HG02571 (cell line): Measurements from ENCODE around the gene CHTF18.
"Not testable (repeated sequence)": the region's sequence is repeated elsewhere in the genome, so short reads cannot be mapped to it uniquely, and the experiment has no call there.

Experiments
- ATAC-seq: cut with Tn5 transposase; IDR thresholded peaks from one replicate; pipeline ENCODE4 v1.9.1; 2021; ENCODE audit warnings: mild to moderate bottlenecking, moderate library complexity; ENCODE audit not compliant: unreplicated experiment

Gene CHTF18

DNA sequence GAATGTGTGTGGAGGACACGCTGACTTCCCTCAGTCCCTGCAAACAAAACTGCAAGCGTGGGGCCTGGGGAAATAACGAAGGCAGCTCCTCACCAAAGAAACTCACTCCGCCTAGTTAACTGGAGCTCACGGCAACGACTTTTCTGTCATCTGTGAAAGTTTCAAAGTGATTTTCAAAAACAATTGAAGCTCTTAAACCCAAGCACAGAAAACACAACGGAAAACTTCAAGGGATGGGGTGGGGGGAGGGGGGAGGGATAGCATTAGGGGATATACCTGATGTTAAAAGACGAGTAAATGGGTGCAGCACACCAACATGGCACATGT is 15.3 kb downstream of the CHTF18 start:
- ATAC-seq, result no peak

DNA sequence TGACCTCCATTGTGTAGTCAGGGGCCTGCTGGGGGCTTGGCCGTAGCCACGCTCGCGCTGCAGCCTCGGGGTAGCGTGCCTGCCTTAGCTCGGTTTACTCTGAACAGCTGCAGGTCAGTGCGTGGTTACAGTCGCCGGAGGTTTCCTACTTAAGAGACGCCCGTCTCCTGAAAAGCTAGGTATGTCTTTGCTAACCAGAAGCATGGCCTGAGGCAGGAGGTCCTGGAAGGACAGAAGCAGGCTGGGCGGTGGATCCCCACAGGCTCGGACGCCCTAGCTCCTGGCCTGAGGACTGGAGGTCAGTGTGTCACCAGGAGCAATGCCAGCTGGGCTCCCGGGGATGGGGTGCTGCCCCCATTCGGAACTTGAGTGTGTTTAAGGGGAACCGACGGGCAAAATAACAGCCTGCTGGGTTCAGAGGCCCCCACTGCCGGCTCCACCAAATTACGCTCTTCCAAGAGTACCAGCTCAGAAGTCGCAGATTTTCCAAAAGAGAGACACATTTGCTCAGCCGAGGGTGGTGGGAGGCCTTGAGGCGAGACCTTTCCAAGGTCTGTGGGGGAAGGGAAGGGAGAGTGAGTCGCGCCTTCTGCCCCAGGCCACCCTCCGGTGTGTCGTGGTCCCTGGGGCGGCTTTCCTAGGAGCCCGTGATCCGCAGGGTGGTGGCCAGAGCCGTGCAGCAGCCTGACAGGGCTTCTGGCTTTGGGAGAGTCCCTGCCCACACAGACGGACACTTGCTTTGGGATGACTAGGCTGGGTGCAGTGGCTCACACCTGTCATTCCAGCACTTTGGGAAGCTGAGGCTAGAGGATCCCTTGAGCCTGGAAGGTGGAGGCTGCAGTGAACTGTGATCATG is 16.0 kb downstream of the CHTF18 start:
- no peak for ATAC-seq

DNA sequence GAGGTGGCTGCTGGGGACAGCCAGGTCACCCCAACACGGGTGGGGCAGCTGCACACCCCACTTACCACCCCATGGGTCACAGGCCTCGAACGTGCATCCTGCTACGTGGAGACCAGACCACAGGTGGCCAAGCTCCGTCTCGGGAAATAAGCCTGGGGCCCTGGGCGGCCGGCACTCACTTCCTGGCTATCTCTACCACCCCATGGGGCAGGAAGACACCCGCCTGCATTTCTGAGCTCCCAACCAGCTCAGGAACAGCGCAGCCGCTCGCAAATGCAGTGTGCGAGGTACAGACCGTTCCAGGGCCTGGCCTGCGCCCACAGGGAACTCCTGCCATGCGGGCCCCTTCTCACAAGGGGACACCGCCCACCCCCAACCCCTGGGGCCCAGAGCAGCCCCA is 17.1 kb downstream of the CHTF18 start:
- ATAC-seq, result no peak

DNA sequence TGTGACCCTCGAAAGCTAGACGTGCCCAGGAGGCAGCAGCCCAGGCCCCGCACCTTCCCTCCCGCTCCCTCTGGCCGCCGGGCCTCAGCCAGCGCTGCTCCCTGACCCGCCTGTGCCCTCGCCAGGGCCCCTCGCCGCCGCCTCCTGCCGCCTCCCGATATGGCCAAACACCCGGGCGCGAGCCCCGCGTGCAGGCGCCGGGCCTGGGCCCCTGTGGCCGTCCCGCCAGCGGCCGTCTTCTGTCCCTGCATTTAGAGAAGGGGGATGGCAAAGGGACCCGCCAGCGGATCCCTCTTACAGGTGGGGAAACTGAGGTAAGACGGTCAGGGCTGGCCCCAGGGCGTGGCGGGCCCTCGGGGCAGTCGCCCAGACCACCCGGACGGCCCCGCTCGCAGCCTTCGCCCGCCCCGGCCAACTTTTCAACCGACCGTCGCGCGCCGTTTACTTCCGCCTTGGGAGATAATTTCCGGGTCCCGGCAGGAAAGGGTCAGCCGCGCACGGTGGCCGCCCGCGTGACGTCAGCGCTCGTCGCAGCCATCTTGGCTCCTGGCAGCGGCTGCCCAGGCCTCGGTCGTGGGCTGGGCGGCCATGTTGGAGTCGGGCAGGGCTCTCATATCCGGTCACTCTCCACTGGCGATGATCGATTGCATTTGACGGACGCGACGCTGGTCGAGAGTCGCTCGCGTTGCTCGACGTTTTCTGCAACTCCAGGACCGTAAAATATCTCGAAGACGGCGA is 19.1 kb downstream of the CHTF18 start:
- peak; percentile 85 for ATAC-seq

DNA sequence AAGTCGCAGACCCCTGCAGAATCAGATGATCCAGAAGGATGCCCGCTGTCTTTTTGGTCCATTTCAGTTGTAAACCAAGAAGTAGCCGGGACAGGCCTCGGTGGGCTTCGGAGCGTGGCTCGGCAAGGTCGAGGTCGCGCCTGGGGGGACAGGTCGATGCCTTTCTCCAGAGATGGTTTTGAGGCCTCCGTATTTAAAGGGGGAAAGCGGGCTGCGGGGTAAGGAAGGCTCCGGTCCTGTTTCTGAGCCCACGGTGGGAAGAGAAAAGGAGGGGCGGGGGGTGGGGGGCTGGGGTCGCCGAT is 19.6 kb downstream of the CHTF18 start:
- no peak for ATAC-seq

DNA sequence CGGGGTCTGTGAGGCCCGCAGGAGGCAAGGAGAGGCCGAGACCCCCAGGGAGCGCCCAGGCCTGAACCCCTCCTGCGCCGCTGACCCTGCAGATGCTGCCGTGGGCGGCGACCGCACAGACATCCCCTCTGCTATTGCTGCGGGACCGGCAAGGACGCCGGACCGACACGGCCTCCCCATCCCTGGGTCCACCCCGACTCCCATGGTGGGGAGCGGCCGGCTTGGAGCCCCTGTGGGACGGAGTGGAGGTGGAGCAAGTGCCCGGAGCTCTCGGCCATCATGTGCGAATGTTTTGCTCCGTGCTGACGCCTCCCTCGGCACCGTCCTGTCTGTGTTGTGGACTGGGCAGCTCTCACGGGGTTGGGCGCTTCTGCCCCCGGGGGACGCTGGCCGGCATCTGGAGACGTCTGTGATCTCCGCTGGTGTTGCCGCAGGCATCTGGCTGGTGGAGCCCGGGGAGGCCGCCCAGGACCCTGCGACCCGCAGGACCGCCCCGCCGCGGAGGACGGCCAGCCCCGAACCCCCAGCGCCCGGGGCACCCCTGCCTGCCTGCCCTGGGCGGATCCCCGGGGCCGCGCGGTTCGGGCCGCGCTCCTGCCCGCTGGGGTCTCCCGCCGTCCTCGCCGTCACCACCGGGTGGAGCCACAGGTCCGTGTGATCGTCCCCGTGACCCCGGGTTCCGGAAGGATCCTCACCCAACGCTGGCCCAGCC is 24.9 kb downstream of the CHTF18 start:
- ATAC-seq, result no peak

DNA sequence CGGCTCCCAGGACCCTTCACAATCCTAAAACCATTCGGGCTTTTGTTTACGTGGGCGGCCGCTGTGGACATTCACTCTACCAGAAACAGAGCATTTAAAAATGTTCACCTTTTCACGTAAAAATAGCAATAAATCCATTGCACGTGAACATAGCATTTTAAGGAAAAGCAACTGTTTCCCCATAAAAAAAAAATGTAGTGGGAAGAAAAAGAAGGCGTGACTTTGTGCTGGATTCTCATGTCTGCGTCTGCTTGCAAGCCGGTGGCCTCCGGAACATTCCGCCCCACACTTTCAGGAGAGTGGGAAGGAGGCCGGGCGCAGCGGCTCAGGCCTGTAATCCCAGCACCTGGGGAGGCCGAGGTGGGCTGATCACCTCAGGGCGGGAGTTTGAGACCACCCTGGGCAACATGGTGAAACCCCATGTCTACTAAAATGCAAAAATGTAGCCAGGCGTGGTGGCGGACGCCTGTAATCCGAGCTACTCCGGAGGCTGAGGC is 25.5 kb downstream of the CHTF18 start:
- no peak for ATAC-seq

DNA sequence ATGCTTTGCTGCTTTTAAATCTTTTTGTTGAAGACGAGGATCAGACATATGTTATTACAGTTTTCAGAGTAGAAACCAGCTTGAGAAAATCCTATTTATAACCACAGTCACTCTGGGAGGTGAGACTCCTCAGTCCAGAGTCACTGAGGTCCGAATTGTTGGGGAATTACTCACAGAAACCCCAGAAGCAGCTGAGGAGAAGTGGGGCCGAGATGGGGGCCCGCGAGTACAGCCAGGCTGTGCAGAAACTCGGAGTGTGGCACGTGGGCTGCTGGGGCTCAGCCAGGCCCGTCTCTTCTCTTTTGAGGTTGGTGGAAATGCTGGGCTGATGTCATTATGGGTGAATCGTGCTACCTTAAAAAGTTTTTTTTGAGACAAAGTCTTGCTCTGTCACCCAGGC is 26.6 kb downstream of the CHTF18 start:
- no peak for ATAC-seq

DNA sequence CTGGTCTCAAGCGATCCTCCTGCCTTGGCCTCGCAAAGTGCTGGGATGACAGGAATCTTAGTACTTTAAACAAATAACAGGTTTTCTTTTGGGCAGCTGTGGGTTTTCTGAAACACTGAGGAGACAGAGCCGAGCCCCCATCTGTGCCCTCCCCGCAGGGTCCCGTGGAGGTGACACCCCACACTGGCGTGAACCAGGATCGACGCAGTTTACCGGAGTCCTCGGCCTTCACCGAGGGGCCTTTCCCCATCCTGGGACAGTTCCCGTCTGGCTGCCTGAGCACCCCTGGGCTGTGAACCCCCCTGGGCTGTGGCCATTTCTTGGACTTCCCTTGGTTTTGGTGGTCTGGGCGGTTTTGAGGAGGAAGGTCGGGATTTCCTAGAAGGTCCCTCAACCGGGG is 27.4 kb downstream of the CHTF18 start:
- no peak for ATAC-seq

DNA sequence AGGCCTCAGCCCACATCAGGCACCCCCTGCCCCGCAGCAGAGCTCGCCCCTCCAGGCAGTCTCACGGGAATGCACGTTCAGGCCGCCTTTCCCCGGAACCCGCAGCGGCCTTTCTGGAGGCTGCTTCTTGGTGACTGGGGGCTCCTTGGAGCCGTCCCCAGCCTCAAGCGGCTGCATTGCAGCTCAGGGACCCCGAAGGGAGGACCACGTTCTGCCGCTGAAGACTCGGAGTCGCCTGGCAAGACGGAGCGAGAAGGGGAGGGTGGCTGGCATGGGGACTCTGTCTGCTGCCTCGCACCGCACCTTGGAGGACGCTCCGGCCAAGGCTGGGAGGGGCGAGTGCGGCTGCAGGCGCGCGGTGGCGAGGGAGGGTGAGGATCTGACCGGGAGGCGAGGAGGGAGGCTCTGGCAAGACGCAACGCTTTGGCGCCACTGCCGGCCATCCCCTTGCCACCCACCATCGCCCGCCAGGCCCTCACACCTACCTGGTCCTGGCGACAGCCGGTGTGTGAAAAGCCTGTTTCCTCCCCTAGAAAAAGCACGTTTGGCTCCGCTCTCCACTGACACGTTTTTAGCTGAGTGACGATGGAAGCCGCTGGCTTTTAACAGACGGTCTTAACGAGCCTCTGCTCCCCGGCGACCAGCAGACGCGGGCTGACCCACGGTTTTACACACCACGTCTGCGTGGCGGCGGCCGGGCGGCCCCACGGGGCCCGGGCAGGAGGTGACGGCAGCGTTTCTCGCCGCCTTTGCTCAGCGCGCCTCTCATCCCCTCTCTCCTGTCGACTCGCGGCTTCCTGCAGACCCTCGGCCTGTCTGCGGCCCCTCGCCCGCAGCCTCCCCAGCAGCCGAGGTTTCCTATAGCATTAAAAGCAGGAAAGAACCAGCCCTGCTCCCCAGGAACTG is 28.8 kb downstream of the CHTF18 start:
- ATAC-seq, result no peak

DNA sequence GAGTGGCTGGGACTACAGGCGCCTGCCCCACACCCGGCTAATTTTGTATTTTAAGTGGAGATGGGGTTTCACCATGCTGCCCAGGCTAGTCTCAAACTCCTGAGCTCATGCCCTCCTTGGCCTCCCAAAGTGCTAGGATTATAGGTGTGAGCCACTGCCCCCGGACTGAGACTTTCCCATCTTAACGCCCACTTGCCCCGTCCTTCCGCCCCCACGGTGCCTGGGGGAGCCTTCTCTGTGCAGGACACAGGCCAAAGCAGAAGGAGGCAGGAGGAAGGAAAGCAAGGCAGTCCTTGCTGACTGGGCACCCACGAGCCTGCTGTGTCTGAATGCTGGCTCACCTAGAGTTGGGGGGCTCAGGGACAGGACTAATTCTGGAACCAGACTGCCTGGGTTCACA is 29.7 kb downstream of the CHTF18 start:
- no peak for ATAC-seq

DNA sequence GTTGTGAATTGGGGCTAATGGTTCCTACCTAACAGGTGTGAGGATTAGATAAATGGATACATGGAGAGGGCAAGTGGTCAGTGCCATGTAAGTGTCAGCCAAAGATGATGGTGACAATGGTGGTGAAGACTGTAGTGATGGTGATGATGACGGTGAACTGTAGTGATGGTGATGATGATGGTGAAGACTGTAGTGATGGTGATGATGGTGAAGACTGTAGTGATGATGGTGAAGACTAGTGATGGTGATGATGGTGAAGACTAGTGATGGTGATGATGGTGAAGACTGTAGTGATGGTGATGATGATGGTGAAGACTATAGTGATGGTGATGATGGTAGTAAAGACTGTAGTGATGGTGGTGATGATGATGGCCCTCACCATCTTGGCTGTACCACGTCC is 30.2 kb downstream of the CHTF18 start:
- no peak for ATAC-seq

DNA sequence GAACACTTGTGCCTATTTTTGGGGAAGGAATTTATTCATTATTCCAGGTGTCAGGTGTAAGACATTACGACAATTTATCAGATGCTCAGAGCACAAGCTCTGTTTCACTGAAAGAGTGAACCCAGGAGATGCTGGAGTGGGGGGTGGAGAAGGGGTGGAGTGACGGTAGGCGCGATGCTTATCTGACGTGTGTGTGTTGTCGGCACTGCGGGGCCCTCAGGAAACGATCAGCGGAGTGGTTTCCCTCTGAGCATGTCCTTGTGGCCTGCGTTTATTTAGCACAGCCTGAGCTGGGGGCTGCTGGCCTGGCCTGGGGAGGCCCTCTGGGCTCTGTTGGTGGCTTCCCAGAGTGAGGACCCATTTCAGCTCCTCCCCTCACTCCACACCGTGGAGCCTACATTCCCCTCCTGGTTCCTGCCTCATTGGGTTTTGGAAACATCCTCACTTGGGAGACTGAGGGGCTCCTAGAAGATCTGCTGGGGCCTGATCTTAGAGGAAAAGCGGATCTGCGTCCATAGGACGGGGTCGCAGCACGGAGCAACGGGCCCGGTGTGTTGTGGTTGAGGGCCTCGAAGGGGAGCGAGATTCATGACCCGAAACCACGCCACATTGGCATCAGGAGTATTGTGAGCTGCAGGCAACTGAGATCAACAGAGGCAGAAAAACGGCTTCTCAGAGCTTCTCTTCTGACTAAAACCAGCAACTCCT is 31.1 kb downstream of the CHTF18 start:
- no peak for ATAC-seq

DNA sequence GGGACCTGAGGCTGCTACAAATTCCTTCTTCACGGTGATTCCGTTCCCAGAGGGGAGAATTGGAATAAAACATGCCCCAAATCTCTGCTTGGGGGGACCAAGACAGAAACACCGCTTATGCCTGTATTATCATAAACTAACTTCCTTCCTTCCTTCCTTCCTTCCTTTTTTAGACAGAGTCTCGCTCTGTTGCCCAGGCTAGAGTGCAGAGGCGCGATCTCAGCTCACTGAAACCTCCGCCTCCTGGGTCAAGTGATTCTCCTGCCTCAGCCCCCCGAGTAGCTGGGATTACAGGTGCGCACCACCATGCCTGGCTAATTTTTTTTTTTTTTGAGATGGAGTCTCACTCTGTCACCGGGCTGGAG is 31.6 kb downstream of the CHTF18 start:
- not testable (repeated sequence) for ATAC-seq

DNA sequence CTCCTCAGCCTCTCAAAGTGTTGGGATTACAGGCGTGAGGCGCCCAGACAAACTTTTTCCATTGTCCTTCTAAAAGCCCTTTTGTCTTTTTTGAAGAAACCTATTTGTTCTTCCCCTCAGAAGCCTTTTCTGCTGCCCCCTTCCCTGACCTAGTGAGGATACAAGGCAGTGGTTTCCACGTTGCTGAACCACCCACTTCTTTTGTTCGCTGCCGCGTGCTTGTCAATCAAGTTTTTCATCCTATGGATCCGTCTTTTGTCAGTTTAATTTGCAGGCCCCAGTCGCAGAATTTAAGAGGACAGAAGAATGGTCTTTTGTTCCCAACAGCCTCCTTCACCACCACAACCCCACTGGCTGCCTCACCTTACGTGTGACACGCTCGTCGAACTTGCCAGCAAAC is 32.3 kb downstream of the CHTF18 start:
- no peak for ATAC-seq

DNA sequence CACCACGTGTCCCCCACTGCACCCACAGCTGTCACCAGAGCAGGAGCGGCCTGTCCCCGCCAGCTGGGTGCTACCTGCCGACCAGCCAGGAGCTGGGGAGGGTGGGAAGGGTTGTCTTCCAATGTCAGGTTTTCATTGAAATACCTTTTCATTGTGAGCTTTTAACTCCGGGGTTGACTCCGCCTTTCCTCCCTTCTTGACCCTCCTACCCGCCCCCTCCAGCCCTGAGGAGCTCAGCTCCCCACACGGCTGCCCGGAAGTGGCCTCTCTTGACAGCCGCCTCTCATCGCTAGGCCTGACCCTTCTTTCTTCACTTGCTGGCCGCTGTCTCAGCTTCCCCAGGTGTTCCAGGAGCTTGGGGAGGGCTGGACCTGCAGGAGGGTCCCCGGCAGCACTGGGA is 33.3 kb downstream of the CHTF18 start:
- ATAC-seq, result no peak

DNA sequence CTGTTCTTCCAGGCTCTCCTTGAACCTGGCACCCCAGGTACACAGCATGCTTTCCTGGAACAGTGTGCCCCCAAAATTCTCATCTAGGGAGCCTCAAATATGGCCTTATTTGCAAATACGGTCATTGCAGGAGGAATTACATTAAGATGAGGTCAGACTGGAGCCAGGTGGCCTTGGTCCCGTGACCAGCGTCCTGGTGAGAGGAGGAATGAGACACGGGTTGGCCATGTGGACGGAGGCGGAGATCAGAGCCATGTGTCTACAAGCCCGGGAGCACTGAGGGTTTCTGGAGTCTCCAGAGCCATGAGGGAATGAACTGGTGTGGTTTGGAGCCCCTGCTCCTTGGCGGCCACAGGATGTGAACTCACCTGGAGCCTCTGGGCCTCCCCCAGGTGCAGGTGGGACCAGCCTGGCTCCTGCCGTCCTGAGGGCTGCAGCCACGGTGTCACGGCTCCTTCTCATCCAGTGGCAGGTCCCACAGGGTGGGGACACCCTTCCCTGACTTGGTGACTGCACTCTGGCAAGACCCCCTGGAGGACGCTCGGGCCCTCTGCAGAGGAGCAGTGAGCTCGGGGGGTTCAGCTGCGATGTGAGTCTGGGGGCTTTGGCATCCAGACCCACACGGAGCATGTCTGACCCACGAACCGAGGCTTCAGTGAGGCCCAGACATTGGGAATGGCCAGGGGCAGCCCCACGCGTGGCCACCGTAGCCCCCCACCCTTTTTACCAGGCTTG is 33.9 kb downstream of the CHTF18 start:
- ATAC-seq, result no peak

DNA sequence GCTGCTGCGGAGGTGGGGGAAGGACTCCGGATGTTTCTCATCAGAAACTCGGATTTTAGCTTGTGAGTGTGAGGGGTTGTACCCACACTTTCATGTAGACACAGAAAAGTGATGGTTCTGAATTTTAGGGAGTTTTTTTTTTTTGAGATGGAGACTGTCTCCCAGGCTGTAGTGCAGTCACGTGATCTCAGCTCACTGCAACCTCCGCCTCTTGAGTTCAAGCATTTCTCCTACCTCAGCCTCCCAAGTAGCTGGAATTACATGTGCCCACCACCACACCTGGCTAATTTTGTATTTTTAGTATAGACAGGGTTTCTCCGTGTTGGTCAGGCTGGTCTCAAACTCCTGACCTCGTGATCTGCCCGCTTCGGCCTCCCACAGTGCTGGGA is 34.5 kb downstream of the CHTF18 start:
- no peak for ATAC-seq

DNA sequence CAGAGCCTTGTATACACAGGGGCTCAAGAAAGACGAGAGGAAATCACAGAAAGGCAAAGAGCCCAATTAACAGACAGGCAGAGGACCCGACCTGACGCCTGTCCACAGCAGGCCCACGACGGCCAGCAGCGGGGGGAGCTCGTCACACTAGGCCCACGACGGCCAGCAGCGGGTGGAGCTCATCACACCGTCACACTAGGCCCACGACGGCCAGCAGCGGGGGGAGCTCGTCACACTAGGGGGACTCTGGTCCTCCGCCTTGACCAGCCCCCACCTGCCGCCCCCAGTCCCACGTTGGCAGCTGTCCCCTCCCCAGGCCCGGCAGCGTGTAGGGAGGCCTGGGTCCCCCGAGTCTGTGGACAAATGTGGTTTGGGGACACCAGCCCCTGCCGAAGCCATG is 35.8 kb downstream of the CHTF18 start:
- ATAC-seq, result no peak

DNA sequence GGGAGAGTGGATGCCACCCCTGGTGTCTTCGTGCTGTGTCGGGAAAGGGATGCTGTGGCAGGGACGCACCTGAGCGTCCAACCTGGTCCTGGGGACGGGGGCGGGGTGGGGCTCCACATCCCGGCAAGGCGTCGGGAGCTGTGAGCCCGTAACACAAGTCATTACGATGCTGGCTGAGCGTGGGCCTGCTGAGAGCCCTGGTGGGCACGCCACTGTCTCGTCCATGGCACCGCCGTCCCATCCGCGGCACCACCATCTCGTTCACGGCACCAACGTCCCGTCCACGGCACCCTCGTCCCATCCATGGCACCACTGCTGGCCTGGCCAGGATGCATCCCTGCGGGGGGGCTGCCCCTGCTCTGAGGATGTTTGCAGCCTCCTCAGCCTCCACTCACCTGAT is 36.2 kb downstream of the CHTF18 start:
- no peak for ATAC-seq
